DMS53 treated with DMSO at 0.1 percent for 48 hours (cell line): ENCODE results near the gene ERAP2.
"Not testable (repeated sequence)": the region's sequence is repeated elsewhere in the genome, so short reads cannot be mapped to it uniquely, and the experiment has no call there.

Source experiments
- DNase-seq: peaks from one replicate; lab custom pipeline; 2025; ENCODE audit not compliant: unreplicated experiment; lab: John Stamatoyannopoulos, UW

Gene ERAP2

DNA sequence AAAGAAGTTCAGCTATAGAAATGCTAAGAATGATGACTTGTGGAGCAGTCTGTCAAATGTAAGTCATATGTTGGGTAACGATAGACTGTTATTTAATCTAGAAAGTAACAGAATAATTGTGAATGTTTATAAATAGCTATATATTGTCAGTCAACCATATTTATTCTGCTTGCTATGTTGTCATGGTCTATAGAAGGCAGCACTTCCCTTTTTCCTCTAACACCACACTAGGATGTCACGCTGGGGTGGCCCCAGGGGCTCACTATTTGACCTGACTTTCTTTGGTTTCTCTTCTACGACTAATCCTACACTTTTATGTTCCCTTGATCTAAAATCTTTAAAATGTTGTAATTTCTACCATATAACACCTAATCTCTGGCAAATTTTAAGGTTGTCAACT, 20.5 kb downstream of the ERAP2 start:
- DNase-seq, result no peak

DNA sequence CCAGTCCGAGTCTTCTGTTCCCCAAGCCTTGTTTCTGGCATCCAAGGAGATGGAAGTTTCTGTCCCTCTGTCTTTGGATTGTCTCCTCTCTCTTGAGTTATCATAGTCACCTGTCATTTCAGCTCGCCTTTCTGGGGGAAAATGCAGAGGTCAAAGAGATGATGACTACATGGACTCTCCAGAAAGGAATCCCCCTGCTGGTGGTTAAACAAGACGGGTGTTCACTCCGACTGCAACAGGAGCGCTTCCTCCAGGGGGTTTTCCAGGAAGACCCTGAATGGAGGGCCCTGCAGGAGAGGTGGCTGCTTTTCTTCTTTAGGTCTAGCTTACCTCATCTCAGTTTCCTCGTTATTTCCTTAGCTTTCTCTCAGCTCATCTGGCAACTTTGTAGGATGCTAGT, 25.1 kb downstream of the ERAP2 start:
- DNase-seq, result no peak

DNA sequence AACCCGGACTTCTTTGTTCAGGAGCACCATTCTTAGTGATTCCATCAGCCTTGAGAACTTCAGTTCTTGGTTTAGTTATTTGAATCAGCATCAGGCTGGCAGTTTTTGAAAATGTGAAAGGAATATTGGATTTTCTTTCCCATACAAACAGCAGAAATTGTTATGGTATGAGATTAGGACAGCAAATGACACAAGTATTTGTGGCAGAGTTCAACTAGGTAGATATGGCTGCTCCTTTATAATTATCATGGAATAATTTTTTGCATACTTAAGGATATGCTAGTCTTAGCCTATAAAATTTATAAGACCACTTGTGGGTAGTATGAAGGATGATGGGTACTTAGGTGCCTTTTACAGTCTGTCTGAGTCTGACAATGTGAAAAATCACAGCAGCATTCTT, 25.5 kb downstream of the ERAP2 start:
- no peak for DNase-seq

GRCh38 chr5:96902876-96903275, 26.6 kb downstream of the ERAP2 start:
- no peak for DNase-seq

- no peak for DNase-seq
Measured at GRCh38 chr5:96903300-96903699, 27.0 kb downstream of the ERAP2 start.

- DNase-seq, result no peak
Measured at GRCh38 chr5:96904054-96904931, 28.0 kb downstream of the ERAP2 start.

GRCh38 chr5:96905864-96906263, 29.6 kb downstream of the ERAP2 start:
- no peak for DNase-seq

- no peak for DNase-seq
Measured at GRCh38 chr5:96909003-96909402, 32.7 kb downstream of the ERAP2 start.

DNA sequence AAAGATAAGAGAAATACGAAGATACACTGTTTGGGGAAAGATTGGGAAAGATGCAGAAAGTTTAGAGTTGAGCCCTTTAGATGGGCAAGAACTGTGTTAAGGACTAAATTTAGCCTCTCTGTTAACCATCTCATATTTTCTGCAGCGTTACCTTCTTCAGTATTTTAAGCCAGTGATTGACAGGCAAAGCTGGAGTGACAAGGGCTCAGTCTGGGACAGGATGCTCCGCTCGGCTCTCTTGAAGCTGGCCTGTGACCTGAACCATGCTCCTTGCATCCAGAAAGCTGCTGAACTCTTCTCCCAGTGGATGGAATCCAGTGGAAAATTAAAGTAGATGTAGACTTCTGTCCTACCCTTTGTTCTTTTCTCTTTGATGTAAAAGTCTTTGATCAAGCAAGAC, 33.1 kb downstream of the ERAP2 start:
- DNase-seq, result no peak

- DNase-seq, result no peak
Measured at GRCh38 chr5:96911139-96911538, 34.8 kb downstream of the ERAP2 start.

- DNase-seq, result no peak
Measured at GRCh38 chr5:96913233-96913632, 36.9 kb downstream of the ERAP2 start.

DNA sequence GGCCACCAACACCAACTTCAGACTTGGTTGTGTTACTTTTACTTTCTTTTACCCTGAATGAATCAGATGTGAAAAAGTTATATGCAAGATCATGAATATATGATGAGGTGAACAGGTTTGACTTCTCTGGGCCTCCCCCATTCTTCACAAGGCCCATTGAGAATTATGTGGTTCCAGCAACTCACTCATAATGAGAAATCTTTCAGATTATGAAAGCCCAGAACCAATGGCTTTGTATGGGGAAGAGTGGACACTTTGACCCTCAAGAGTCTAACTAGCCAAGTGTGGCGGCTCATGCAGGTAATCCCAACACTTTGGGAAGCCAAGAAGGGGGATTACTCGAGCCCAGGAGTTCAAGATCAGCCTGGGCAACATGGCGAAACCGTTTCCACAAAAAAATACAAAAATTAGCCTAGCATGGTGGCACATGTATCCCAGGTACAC, 43.5 kb downstream of the ERAP2 start:
- no peak for DNase-seq

DNA sequence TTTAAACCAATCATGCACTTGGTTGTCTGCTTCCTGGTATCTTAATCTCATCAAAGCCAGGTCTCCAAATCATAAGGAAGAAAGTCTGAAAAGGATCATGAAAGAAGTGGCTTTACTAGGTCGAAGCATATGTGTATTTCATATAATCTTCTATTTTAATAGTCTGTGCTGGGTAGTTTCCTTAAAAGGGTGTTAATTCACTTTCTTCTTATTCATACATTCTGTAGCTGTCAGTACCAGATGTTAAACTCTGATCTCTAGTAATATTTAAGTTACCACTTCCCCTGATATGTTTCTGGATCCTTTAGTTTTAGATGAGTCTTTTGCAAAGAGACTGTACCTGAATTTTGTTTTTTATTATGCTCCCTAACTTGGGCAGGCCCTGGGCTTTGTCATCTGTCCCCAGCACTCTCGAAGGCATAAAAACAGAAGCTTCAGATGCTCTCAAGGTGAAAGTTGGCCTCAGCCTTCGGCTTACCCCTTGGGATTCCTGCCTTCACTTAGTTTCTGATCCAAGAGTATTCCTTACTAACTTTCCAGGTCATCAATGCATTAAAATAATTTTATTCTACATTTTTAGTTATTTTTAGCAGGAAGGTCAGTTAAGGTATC, 44.5 kb downstream of the ERAP2 start:
- DNase-seq, result no peak

- DNase-seq, result no peak
Measured at GRCh38 chr5:96922499-96923244, 46.4 kb downstream of the ERAP2 start.

DNA sequence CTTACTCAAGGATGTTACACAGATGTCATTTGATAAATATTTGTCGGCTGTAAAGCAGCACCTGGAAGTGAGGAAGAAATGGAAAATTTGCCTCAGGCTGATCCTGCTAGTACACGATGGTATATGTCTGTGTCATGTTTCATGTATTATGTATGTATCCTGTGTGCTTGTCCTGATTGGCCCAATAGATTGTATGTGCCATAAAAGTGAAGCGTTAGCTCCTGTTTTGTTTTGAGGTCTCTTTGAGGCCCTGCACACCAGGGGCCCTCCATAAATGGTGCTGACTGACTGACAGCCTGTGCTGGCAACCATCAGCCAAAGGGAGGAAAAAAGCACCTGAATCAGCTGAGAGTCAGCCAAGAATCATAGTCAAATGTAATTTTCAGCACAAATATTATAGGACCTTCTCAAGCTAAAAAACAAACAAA, 47.7 kb downstream of the ERAP2 start:
- no peak for DNase-seq

DNA sequence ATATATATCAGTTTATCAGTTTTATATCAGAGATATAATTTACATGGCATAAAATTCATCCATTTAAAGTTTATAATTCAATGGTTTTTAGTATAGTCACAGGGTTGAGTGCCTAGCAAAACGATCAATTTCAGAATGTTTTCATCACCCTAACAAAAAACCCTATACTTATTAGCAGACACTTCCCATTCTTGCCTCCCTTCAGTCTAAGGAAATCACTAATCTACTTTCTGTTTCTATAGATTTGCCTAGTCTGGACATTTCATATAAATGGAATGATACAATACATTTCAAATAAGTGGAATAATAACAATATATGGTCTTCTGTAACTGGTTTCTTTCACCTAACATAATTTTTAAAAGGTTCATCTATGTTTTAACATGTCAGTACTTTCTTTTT, 50.0 kb downstream of the ERAP2 start:
- no peak for DNase-seq

DNA sequence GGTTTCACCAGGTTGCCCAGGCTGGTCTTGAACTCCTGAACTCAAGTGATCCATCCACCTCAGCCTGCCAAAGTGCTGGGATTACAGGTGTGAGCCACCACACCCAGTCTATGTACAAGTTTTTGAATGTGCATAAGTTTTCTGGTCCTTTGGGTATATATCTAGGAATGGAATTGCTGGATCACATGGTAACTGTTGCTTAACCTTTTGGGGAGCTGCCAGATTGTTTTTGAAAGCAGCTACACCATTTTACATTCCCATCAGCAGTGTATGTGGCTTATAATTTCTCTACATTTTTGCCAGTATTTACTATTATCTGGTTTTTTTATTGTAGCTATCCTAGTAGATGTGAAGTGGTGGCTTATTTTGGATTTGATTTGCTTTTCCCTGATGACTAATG, 50.7 kb downstream of the ERAP2 start:
- no peak for DNase-seq

GRCh38 chr5:96928931-96929708, 52.8 kb downstream of the ERAP2 start:
- no peak for DNase-seq

DNA sequence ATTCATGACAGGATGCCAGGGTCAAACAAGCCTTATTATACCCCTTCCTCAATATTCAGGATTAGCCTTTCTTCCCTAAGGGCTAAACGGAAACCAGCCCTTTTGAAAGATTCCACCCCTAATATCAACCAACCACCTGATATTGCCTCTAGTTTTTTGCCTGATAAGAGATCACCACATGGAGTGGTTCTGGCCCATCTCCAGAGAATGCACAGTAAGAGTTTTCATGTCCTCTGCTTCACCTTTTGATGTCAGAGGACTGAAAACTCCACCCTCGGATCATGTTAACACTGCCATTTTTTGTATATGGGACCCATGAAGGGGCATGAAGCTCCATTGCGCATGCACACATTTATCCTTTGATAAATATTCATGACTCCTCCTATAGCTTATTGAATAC, 53.8 kb downstream of the ERAP2 start:
- no peak for DNase-seq

GRCh38 chr5:96930589-96930988, 54.3 kb downstream of the ERAP2 start:
- DNase-seq, result no peak

DNA sequence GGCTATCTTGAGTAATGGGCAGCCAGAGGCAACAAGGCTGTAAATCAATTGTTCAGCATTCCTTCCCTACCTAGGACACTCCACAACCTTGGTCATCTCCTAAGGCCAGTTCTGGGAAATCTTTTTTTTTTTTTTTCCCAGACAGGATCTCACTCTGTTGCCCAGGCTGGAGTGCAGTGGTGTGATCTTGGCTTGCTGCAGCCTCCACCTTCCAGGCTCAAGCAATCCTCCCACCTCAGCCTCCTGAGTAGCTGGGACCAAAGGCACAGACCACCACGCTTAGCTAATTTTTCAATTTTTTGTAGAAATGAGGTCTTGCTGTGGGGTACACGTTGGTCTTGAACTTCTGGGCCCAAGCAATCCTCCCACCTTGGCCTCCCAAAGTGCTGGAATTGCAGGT, 54.7 kb downstream of the ERAP2 start:
- not testable (repeated sequence) for DNase-seq
